Uterus (tissue), 2 donors: ENCODE data around the gene TMEM109.

Experiments
- CTCF ChIP-seq, 4 experiments: fragments of 200-600 bp in 2 of 4; fragments of 450-650 bp in 2 of 4; sonication (generic) in 2 of 4; IDR thresholded peaks; one replicate each; pipeline ENCODE4 v1.5.1; 2016 to 2019; ENCODE audit warnings: antibody characterized with exemption in 4 of 4, mild to moderate bottlenecking in 2 of 4, moderate library complexity in 1 of 4
- POLR2A ChIP-seq, 2 donors: fragments of 450-650 bp; IDR thresholded peaks; one replicate each; pipeline ENCODE4 v1.6.1; 2016; ENCODE audit warnings: antibody characterized with exemption in 2 of 2, mild to moderate bottlenecking in 1 of 2, moderate library complexity in 1 of 2

- TF ChIP-seq CTCF (IDR thresholded peaks at IDR 0.05) = no peak
- TF ChIP-seq POLR2A (IDR thresholded peaks at IDR 0.05) = no peak
These were observed 4.9 kb downstream of the TMEM109 start for GRCh38 chr11:60918939-60919265.
